Liver (tissue), 9 donors: ENCODE measurements around the gene SLC25A41. TPM values are rescaled to one million over a fixed set of nuclear protein-coding genes. Genes with fewer than 3 reads are reported as not detected.

Experiments used
- DNase-seq: peaks from one replicate; pipeline ENCODE4 v3.0.0-alpha.2; 2017; ENCODE audit warnings: low spot score
- H3K27ac ChIP-seq, 2 donors: one replicate each; pipeline ENCODE4 v1.7.0; 2013; ENCODE audit warnings: inconsistent platforms in 2 of 2, low read length in 2 of 2, control low read depth in 1 of 2, low read depth in 1 of 2, mild to moderate bottlenecking in 1 of 2
- H3K27me3 ChIP-seq, 4 donors: one replicate each; pipeline versions ENCODE4 v1.6.1 to v1.7.0; 2013; ENCODE audit warnings: low read length in 3 of 4, inconsistent platforms in 1 of 4, mild to moderate bottlenecking in 1 of 4, moderate library complexity in 1 of 4; ENCODE audit not compliant: control insufficient read depth in 4 of 4, insufficient read depth in 4 of 4
- H3K36me3 ChIP-seq, 4 donors: one replicate each; pipeline versions ENCODE4 v1.6.1 to v1.7.0; 2013; ENCODE audit warnings: low read length in 3 of 4, mild to moderate bottlenecking in 3 of 4, low read depth in 1 of 4, moderate library complexity in 1 of 4; ENCODE audit not compliant: control insufficient read depth in 4 of 4, insufficient read depth in 3 of 4
- H3K4me1 ChIP-seq, 4 donors: one replicate each; pipeline versions ENCODE4 v1.6.1 to v1.7.0; 2013; ENCODE audit warnings: low read length in 3 of 4, mild to moderate bottlenecking in 3 of 4, moderate library complexity in 1 of 4; ENCODE audit not compliant: control insufficient read depth in 4 of 4, insufficient read depth in 4 of 4
- H3K4me3 ChIP-seq, 3 donors: one replicate each; pipeline versions ENCODE4 v1.6.1 to v1.7.0; 2013; ENCODE audit warnings: low read length in 3 of 3, control low read depth in 1 of 3, low read depth in 1 of 3, mild to moderate bottlenecking in 1 of 3
- H3K9ac ChIP-seq, 2 donors: one replicate each; pipeline ENCODE4 v1.7.0; 2013; ENCODE audit warnings: low read length in 2 of 2, mild to moderate bottlenecking in 2 of 2, moderate library complexity in 2 of 2, control low read depth in 1 of 2, low read depth in 1 of 2
- H3K9me3 ChIP-seq, 4 donors: one replicate each; pipeline versions ENCODE4 v1.6.1 to v1.7.0; 2013; ENCODE audit warnings: low read length in 3 of 4; ENCODE audit not compliant: control insufficient read depth in 4 of 4
- CTCF ChIP-seq: fragments of 150-350 bp; IDR thresholded peaks from 2 replicates; pipeline ENCODE4 v1.5.1; 2017; ENCODE audit warnings: improper control_type of control experiment, low read depth, low read length; ENCODE audit not compliant: missing input control
- EGR1 ChIP-seq, 2 donors: IDR thresholded peaks; 2 replicates each; pipeline ENCODE4 v1.6.1; 2016 to 2018; ENCODE audit warnings: antibody characterized with exemption in 2 of 2, low read depth in 2 of 2
- FOXA1 ChIP-seq: IDR thresholded peaks from 2 replicates; pipeline ENCODE4 v1.6.1; 2016; ENCODE audit warnings: antibody characterized with exemption
- FOXA2 ChIP-seq: IDR thresholded peaks from 2 replicates; pipeline ENCODE4 v1.6.1; 2016; ENCODE audit warnings: antibody characterized with exemption
- GABPA ChIP-seq, 2 donors: IDR thresholded peaks in 1 of 2; conservative IDR thresholded peaks in 1 of 2; 2 replicates each; pipeline ENCODE4 v1.6.1; 2016; ENCODE audit warnings: antibody characterized with exemption in 2 of 2, mild to moderate bottlenecking in 1 of 2, moderate library complexity in 1 of 2
- HNF4A ChIP-seq, 2 donors: conservative IDR thresholded peaks; 2 replicates each; pipeline ENCODE4 v1.6.1; 2016; ENCODE audit warnings: antibody characterized with exemption in 2 of 2, mild to moderate bottlenecking in 2 of 2
- HNF4G ChIP-seq: IDR thresholded peaks from 2 replicates; pipeline ENCODE4 v1.6.1; 2016; ENCODE audit warnings: antibody characterized with exemption
- JUND ChIP-seq, 2 donors: IDR thresholded peaks; 2 replicates each; pipeline ENCODE4 v1.6.1; 2016; ENCODE audit warnings: antibody characterized with exemption in 2 of 2
- NR2F2 ChIP-seq: IDR thresholded peaks from 2 replicates; pipeline ENCODE4 v1.6.1; 2016; ENCODE audit warnings: antibody characterized with exemption
- RAD21 ChIP-seq, 2 donors: IDR thresholded peaks; 2 replicates each; pipeline ENCODE4 v1.6.1; 2016; ENCODE audit warnings: antibody characterized with exemption in 2 of 2, mild to moderate bottlenecking in 2 of 2
- REST ChIP-seq: IDR thresholded peaks from 2 replicates; pipeline ENCODE4 v1.6.1; 2016; ENCODE audit warnings: antibody characterized with exemption, mild to moderate bottlenecking
- SP1 ChIP-seq: IDR thresholded peaks from 2 replicates; pipeline ENCODE4 v1.6.1; 2018; ENCODE audit warnings: antibody characterized with exemption, mild to moderate bottlenecking
- TAF1 ChIP-seq: conservative IDR thresholded peaks from 2 replicates; pipeline ENCODE4 v1.6.1; 2016; ENCODE audit warnings: antibody characterized with exemption, mild to moderate bottlenecking
- YY1 ChIP-seq: IDR thresholded peaks from 2 replicates; pipeline ENCODE4 v1.6.1; 2016; ENCODE audit warnings: antibody characterized with exemption, mild to moderate bottlenecking
- ZBTB33 ChIP-seq: IDR thresholded peaks from 2 replicates; pipeline ENCODE4 v1.6.1; 2016; ENCODE audit warnings: antibody characterized with exemption
- WGBS: extraction: QIAGEN DNeasy Blood & Tissue Kit; methylation state at CpG from one replicate; pipeline ENCODE4 v1.1.7; 2013; 5-methylcytosine and 5-hydroxymethylcytosine counted together
- polyA plus RNA-seq, 2 donors: library from polyadenylated mRNA; stranded (reverse) in 1 of 2; unstranded in 1 of 2; fragments of 200-250 nt in 1 of 2; fragments of >200 nt in 1 of 2; fragmentation: Nextera tagmentation in 1 of 2; extraction: Ambion mirVana in 1 of 2; gene quantifications; one replicate each; pipeline versions ENCODE4 v1.2.1 to v1.2.3, GENCODE V29; 2013 to 2015
- total RNA-seq, 2 donors: library from RNA; depleted of rRNA; stranded (reverse); fragments of >200 nt; gene quantifications; one replicate each; pipeline ENCODE4 v1.2.3, GENCODE V29; 2014
- donor health status: healthy.
- donor health status: healthy.
- donor health status: healthy.
- donor health status: healthy.
- donor health status: healthy.

The SLC25A41 gene
- total and polyA plus RNA-seq, 4 donors, result 0.14 to 0.16 TPM; not detected in 2

DNA sequence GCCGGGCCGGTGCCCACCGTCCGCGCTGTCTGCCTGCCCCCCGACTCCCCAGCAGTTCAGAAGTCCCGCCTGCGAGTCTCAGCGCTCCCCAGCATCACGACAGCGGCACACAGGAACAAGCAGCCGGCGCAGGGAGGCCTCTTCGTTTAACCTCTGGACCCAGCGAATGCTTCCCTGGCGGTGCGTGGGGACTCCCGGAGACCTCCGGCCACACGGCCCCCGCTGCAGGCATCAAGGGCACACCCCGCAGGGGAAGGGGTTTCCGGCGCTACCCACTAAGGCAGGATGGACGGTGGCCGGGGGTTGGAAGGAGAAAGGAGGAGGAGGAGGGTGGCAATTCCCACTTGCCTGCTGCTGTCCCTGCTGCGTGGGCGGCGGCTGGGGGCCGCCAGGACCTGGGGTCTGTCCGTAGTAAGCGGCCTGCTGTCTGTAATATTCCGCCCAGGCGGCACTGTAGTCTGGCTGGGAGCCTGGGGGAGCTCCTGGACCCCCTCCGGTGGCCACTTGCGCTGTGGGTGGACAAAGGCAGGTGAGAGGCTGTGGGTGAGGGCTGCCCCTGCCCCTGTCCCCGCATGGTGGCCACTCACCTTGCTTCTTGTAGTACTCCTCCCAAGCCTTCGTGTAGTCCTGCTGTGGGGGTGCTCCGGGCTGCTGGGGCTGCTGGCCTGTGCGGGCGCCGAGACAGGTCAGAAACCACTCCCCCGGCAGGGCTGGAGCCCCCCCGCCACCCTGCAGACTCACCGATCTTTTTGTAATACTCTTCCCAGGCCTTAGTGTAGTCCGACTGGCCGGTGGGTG is 18.6 kb downstream of the SLC25A41 start:
- TF ChIP-seq EGR1 (IDR thresholded peaks at IDR 0.05; ENCODE audit: low read depth in 2 of 2) (no peak), JUND (IDR thresholded peaks at IDR 0.05) (no peak), ZBTB33 (no peak), TAF1 (no peak), FOXA2 (no peak), CTCF (no peak), GABPA (IDR thresholded peaks at IDR 0.05 in 1 of 2, conservative IDR thresholded peaks at IDR 0.05 in 1 of 2) (no peak), HNF4G (no peak), NR2F2 (no peak), FOXA1 (no peak), SP1 (no peak), REST (no peak), HNF4A (conservative IDR thresholded peaks at IDR 0.05) (no peak), RAD21 (IDR thresholded peaks at IDR 0.05) (no peak), YY1 (no peak)
- no peak overlapping the region for H3K27ac ChIP-seq
- no peaks in the 10 kb centered on the region for H3K27me3 ChIP-seq
- no peaks in the 10 kb centered on the region for H3K9me3 ChIP-seq
- WGBS, result 96% methylated on average over 47 of the region's 47 CpGs
- H3K9ac ChIP-seq, result no peak overlapping the region
- no peak overlapping the region for H3K4me3 ChIP-seq
- no peak for DNase-seq
- no peaks in the 10 kb centered on the region for H3K4me1 ChIP-seq
- peaks cover 19 to 58% (median 41%) of the 10 kb centered on the region in 4 donors for H3K36me3 ChIP-seq
